HG03039 (cell line): ENCODE data around the gene MR1.

ENCODE experiments used
- ATAC-seq: cut with Tn5 transposase; IDR thresholded peaks from one replicate; pipeline ENCODE4 v1.9.1; 2021; ENCODE audit warnings: mild to moderate bottlenecking, moderate library complexity; ENCODE audit not compliant: unreplicated experiment

Gene MR1

GRCh38 chr1:181033799-181034451 is at the start of gene MR1:
Gene MR1 (plus strand): TSS chr1:181033983. CDS start chr1:181034008, 25 bp downstream.
- ATAC-seq: peak; percentile 85

- ATAC-seq: no peak
Measured at GRCh38 chr1:180988253-180988752, 45.5 kb upstream of the MR1 start.

- no peak for ATAC-seq
Measured at GRCh38 chr1:180994262-180994661, 39.5 kb upstream of the MR1 start.

- no peak for ATAC-seq
Measured at GRCh38 chr1:180997843-180998504, 35.8 kb upstream of the MR1 start.

DNA sequence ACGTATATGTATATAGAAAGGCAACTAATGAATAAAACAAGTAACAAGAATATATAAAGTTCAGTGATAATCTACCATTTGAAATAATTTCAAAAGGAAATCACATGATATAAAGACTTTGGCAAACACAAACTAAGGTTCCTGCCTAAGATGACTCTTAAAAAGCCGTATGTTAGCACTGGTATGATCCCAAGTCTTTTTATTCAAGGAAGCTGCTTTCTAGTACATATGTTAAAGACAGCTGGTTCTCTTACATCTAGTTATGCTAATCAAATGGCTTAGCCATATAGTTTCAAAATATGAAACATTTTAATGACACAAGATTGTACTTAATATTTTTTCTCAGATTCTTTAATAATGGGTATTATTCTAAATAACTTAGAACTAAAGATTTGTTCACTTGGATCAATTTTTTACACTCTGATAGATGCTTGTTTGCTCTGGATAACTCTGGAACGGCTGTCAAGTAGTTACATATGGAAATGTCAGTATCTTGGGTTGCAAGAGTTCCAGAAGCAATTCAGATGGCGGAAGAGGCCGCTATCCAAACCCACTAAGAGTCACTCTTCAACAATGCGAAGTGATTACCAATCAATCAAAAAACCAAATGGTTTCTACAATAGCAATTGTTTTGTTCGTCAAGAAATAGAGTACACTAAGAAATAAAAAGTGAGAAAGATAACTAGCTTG is 32.5 kb upstream of the MR1 start:
- no peak for ATAC-seq

DNA sequence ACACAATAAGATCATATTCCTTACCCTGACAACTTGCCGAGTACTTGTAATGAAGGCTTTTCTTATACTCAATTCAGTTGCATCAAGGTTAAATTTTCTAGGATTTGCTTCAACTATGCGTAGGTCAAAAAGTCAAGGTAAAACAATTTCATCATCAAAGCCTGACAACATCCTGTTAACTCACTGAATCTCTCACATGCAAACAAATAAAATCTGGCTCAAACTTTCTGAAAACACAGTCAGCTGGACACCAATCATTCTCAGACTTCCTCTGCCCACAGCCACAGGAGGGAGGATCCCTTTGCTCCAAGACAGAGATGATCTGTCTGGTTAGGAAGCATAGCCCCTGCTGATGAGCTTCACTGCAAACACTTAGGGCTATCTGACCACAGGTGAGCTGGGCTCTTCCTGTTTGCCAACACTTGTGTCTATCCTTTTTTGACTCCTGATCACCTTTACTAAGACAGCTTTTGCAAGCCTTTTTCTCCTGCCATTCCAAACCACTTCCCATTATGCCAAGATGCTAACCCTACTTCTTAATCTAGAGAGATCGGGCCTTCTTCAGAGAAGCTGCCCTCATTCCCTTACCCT is 31.1 kb upstream of the MR1 start:
- no peak for ATAC-seq

GRCh38 chr1:181010789-181011188 is 23.0 kb upstream of the MR1 start:
- ATAC-seq: no peak

- no peak for ATAC-seq
Measured at GRCh38 chr1:181011301-181012202, 22.2 kb upstream of the MR1 start.

DNA sequence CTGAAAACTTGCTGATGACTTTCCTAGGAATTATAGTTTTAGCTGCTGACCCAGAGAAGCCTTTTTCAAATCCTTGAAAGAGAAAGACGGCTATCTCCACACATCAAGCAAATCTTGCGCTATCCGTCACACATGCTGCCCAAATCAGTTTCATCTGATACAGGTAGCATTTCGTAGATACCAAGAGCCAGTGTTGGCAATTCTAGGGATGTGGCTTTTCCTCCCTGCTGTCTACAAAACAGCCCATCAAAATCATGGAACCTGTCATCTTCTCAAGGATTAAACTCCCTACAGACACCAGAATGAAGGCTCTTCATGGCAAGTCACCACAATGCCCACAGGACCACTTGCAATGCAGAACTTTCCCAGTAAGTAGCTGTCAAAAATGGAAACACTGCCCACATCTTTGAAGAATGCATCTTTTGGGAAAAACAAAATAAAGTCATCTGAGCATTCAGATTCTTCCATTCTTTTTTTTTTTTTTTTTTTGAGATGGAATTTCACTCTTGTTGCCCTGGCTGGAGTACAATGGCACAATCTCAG is 21.5 kb upstream of the MR1 start:
- no peak for ATAC-seq

- no peak for ATAC-seq
Measured at GRCh38 chr1:181013144-181013543, 20.6 kb upstream of the MR1 start.

DNA sequence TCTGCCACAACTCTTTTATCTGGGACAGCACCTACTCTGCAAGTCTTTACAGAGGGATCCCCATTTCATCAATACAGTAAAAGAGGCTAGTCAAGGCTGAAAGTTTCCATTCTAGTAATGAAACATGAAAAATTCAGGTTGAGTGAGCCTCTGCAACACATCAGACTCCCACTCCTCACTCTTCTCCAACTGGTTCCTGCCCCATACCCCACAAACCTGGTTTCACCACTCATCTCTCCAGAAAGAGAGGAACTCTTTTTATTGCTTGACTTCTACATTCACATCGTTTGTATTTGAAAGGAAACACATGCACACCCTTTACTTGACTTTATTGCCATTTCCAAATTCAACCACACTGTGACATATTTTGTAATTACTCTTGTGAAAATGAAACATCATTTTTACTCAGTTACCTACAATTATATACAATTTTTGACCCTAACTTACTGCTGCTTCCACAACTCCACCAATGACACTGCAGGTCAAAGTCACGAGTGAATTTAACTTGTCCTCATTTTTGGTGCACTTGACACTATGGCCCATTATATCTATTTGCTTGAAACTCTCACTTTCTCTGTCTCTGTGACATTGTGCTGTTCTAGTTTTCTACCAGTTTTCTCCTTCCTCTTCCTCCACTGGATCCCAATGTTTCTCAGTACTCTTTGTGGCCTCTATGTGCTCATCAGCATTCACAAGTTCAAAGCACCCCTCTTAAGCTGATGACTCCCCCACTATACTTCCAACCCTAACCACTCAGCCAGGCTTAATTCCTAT is 19.1 kb upstream of the MR1 start:
- ATAC-seq: peak; percentile 50

GRCh38 chr1:181015251-181015615 is 18.6 kb upstream of the MR1 start:
- no peak for ATAC-seq

GRCh38 chr1:181016563-181016962 is 17.2 kb upstream of the MR1 start:
- ATAC-seq: no peak

DNA sequence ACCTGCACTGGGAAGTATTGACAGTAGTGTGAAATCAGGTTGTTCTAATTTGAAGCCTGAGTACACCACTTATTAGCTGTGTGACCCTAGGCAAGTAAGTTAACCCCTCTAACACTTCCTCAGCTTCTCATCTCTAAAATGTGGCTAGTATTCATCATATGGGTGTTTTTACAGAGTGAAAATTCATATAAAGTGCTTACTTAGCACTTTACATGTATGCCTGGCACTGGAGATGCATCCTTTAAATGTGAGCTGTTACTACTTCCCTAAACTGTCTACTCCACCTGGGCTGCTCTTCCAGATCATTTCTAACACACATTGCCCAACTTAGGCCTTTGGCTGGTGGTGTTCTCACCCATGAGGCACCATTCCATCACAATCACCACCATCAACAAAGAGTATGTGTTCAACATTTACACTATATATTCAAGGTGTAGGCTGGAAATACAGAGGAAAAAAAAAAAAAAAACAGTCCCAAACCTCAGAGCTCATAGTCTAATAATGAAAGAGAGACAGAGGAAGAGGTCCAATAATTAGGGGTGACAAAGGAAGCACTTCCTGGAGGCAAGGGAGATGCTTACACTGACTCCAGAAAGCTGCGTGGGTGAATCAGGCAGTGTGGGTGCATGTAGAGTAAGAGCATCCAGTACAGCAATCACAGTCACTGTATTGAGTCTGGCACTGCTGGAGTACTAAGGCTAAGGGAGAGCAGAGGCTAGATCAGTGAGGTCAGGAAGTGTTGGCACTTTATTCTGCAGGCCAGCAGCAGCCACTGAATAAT is 14.7 kb upstream of the MR1 start:
- ATAC-seq: no peak

DNA sequence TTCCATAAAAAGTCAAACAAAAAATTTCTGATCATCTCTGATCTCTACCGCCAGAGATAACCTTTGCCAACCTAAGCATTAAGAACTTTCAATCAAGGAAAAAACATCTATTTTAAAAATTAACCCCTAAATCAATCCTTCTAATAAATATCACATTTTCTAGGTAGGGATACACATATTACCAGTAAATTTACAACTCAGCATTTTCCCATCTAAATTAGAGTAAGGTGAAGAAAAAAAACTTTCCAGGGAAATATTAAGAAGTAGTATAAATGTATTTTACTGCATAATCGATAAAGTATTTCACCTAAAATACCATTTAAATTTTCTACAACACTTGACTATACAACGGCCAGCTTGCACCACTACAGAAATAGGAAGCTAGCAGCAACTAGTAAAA is 12.6 kb upstream of the MR1 start:
- no peak for ATAC-seq

- peak; percentile 29 for ATAC-seq
Measured at GRCh38 chr1:181021811-181022434, 11.9 kb upstream of the MR1 start.

- ATAC-seq: no peak
Measured at GRCh38 chr1:181023265-181024057, 10.3 kb upstream of the MR1 start.

DNA sequence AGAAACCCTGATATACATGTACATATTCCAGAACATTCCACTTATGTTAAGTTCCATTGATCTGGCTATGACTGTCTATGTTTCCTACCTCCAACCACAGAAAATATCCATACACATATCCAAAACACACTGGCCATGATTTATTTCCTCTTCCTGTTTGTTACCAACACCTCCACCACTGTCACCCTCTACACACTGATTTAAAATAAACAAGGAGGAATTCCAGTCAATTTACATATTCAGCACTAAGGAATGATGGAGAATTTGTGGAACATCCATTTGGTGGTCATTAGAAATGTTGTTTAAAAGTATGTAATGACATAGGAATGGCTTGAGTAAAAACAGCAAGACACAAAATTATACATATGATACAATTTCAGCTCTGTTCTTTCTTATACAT is 5.6 kb upstream of the MR1 start:
- ATAC-seq: no peak
